ENCODE results near the gene USH2A. TPM values are rescaled to one million over a fixed set of nuclear protein-coding genes. Genes with fewer than 3 reads are reported as not detected.
"Not testable (repeated sequence)": the region's sequence is repeated elsewhere in the genome, so short reads cannot be mapped to it uniquely, and the experiment has no call there.

The USH2A gene
- total RNA-seq, 1 donor from 2014 or later, result not detected

DNA sequence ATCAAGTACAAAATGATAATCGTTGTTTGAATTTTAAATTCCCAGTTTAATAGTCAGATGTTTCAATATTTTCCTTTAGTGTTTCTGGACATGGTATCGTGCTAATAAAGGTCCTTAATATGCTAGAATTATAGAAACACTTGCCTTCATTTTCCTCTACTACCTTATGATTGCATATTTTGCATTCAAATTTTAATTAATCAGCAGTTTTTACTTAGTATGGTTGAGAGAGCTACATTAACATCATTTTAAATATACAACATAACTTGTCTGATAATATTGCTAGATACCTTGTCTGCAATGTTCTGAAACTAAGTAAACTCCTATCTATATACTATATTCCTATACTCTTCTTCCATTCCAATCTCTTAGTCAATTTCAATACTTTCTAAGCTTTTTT is 66.3 kb downstream of the USH2A start:
- Histone ChIP-seq H3K4me3 (no peak overlapping the region), H3K9me3 (no peaks in the 10 kb centered on the region), H3K36me3 (no peaks in the 10 kb centered on the region), H3K27me3 (no peaks in the 10 kb centered on the region), H3K27ac (no peak overlapping the region), H3K4me1 (no peaks in the 10 kb centered on the region)
- DNase-seq, result no peak
- intact Hi-C loops (cut with DNase I), result no loop called here
- TF ChIP-seq, protein P1, sequence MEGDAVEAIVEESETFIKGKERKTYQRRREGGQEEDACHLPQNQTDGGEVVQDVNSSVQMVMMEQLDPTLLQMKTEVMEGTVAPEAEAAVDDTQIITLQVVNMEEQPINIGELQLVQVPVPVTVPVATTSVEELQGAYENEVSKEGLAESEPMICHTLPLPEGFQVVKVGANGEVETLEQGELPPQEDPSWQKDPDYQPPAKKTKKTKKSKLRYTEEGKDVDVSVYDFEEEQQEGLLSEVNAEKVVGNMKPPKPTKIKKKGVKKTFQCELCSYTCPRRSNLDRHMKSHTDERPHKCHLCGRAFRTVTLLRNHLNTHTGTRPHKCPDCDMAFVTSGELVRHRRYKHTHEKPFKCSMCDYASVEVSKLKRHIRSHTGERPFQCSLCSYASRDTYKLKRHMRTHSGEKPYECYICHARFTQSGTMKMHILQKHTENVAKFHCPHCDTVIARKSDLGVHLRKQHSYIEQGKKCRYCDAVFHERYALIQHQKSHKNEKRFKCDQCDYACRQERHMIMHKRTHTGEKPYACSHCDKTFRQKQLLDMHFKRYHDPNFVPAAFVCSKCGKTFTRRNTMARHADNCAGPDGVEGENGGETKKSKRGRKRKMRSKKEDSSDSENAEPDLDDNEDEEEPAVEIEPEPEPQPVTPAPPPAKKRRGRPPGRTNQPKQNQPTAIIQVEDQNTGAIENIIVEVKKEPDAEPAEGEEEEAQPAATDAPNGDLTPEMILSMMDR (IDR thresholded peaks at IDR 0.05), result no peak
- no peak for ATAC-seq

DNA sequence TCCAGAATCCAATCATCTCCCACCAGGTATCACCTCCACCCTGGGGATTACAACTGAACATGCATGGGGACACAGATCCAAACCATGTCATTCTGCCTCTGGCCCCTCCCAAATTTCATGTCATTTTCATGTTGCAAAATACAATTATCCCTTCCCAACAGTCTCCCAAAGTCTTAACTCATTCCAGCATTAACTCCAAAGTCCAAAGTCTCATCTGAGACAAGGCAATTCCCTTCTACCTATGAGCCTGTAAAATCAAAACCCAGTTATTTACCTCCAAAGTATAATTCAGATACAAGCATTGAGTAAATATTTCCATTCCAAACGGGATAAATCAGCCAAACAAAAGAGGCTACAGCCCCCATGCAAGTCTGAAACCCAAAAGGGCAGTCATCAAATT is 73.1 kb downstream of the USH2A start:
- Histone ChIP-seq H3K4me1 (no peaks in the 10 kb centered on the region), H3K27ac (no peak overlapping the region), H3K27me3 (no peaks in the 10 kb centered on the region), H3K4me3 (no peak overlapping the region), H3K36me3 (no peaks in the 10 kb centered on the region), H3K9me3 (no peaks in the 10 kb centered on the region)
- TF ChIP-seq, protein P1 (IDR thresholded peaks at IDR 0.05), result no peak
- intact Hi-C loops (cut with DNase I), result no loop called here
- DNase-seq, result no peak
- no peak for ATAC-seq

DNA sequence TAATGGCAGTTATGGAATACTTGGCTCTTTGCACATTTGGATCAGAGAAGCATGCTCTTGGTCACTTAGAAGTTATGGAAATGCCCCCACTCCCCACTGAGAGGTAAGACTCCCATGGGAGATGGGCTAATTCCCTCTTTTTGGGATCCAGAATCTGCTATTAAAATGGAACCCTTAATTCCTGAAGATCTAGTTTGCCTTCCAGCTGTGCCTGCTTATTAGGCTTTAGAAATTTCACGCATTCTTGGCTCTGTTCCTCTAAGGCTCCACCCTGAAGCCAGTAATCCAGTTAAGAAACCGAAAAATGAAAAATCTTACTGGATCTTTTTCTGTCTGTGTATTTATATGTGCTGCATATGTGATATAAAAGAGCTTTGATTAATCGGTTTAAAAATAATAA is 76.7 kb downstream of the USH2A start:
- Histone ChIP-seq H3K4me3 (no peak overlapping the region), H3K27ac (no peak overlapping the region), H3K4me1 (no peaks in the 10 kb centered on the region), H3K27me3 (no peaks in the 10 kb centered on the region), H3K9me3 (no peaks in the 10 kb centered on the region), H3K36me3 (no peaks in the 10 kb centered on the region)
- intact Hi-C loops (cut with DNase I), result no loop called here
- ATAC-seq, result no peak
- DNase-seq, result no peak
- TF ChIP-seq, protein P1 (IDR thresholded peaks at IDR 0.05), result no peak

DNA sequence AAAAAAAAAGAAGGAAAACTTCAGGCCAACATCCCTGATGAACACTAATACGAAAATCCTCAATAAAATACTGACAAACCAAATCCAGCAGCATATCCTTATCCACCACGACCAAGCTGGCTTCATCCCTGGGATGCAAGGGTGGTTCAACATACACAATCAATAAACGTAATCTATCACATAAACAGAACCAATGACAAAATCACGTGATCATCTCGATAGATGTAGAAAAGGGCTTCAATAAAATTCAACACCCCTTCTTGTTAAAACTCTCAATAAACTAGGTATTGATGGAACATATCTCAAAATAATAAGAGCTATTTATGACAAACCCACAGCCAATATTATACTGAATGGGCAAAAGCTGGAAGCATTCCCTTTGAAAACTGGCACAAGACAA is 82.7 kb downstream of the USH2A start:
- intact Hi-C loops (cut with DNase I); H3K4me3 ChIP-seq; ATAC-seq: not testable (repeated sequence)

DNA sequence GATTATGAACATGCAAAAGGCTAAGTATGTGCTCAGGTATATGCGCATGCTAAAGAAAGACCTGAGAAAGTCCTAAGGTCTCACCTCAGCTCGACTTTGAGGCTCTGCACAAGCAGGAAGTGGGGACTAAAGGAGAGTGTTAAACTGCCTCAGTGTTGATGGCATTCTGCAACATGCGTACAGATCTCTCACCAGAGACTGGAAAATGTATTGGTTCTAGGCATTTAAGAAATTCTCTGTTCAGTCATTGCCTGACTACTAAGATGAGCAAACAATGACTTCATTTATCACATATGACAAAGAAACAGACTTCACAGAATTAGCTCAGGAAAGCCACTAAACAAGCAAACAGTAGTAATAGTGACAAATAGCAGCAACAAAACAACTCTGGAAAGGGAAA is 90.8 kb downstream of the USH2A start:
- Histone ChIP-seq H3K9me3 (no peaks in the 10 kb centered on the region), H3K27ac (no peak overlapping the region), H3K4me1 (no peaks in the 10 kb centered on the region), H3K4me3 (no peak overlapping the region), H3K27me3 (no peaks in the 10 kb centered on the region), H3K36me3 (no peaks in the 10 kb centered on the region)
- DNase-seq (no peak), ATAC-seq (no peak)
- TF ChIP-seq, protein P1 (IDR thresholded peaks at IDR 0.05), result no peak
- intact Hi-C loops (cut with DNase I), result no loop called here

More for the DNA sequence above, 82.7 kb downstream of the USH2A start:
- H3K27me3 ChIP-seq, DNase-seq, H3K9me3 ChIP-seq, H3K36me3 ChIP-seq, H3K27ac ChIP-seq, H3K4me1 ChIP-seq: not testable (repeated sequence)

DNA sequence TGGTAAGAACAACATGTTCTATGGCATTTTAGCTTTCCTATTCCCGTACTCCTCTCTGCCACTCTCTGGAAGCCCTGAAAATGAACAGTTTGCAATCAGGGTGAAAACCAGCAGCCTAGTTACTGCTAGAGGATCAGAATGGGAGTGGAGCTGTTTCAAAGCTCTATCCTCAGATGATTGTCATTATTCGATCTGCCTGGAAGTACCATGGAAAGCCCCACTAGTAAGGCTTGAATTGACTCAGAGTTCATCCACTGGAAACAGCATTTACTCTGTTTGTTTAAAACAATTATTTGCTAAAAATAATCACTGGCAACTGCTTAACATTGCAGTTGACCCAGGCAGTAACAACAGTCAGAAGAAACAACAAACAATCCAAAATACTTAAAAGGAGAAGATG is 91.2 kb downstream of the USH2A start:
- no peak for ATAC-seq
- no peak for DNase-seq
- intact Hi-C loops (cut with DNase I), result no loop called here
- TF ChIP-seq, protein P1 (IDR thresholded peaks at IDR 0.05), result no peak
- Histone ChIP-seq H3K4me3 (no peak overlapping the region), H3K9me3 (no peaks in the 10 kb centered on the region), H3K4me1 (no peaks in the 10 kb centered on the region), H3K27ac (no peak overlapping the region), H3K36me3 (no peaks in the 10 kb centered on the region), H3K27me3 (no peaks in the 10 kb centered on the region)
